Ovary (tissue), 9 donors: ENCODE data around the gene ISG20. TPM values are rescaled to one million over a fixed set of nuclear protein-coding genes. Genes with fewer than 3 reads are reported as not detected.
A peak's percentile ranks its signal among the peaks of the same experiment; 100 is the strongest.

Experiments used
- DNase-seq, 5 donors: peaks; one replicate each; pipeline ENCODE4 v3.0.0-alpha.2; 2019 to 2020
- H3K27ac ChIP-seq, 2 donors: fragments of 200-600 bp; one replicate each; pipeline versions ENCODE4 v1.5.1 to v1.8.0; 2019 to 2022
- H3K27me3 ChIP-seq: fragments of 200-600 bp; one replicate; pipeline ENCODE4 v1.8.0; 2022
- H3K36me3 ChIP-seq: fragments of 200-600 bp; sonication (generic); one replicate; pipeline ENCODE4 v1.5.1; 2019
- H3K4me1 ChIP-seq: one replicate; pipeline ENCODE4 v1.8.1; 2013; ENCODE audit warnings: mild to moderate bottlenecking, moderate library complexity; ENCODE audit not compliant: insufficient read depth
- H3K4me3 ChIP-seq: fragments of 200-600 bp; sonication (generic); one replicate; pipeline ENCODE4 v1.5.1; 2017
- H3K9me3 ChIP-seq, 2 donors: fragments of 200-600 bp in 1 of 2; sonication (generic) in 1 of 2; one replicate each; pipeline versions ENCODE4 v1.5.1 to v1.8.1; 2013 to 2019; ENCODE audit warnings: mild to moderate bottlenecking in 1 of 2, moderate library complexity in 1 of 2
- EP300 ChIP-seq: sonication (generic); formaldehyde crosslinking; IDR thresholded peaks from one replicate; pipeline ENCODE4 v1.6.1; 2017; ENCODE audit warnings: antibody characterized with exemption
- POLR2A ChIP-seq: fragments of 450-650 bp; IDR thresholded peaks from one replicate; pipeline ENCODE4 v1.6.1; 2017; ENCODE audit warnings: antibody characterized with exemption, mild to moderate bottlenecking, moderate library complexity
- WGBS, 3 donors: extraction: QIAGEN DNeasy Blood & Tissue Kit in 1 of 3; methylation state at CpG; one replicate each; pipeline versions ENCODE4 v1.1.5 to v1.1.7; 2013 to 2017; 5-methylcytosine and 5-hydroxymethylcytosine counted together
- intact Hi-C, 4 donors: fragments of 100-400 bp; cut with DNase I; formaldehyde crosslinking; loops; one replicate each; pipeline versions ENCODE4 v1.11.0 to v1.15.1; 2022 to 2023
- polyA plus RNA-seq, 2 donors: library from polyadenylated mRNA; stranded (reverse); fragments of 200-250 nt in 1 of 2; fragments of 350-450 nt in 1 of 2; fragmentation: Illumina TruSeq in 1 of 2; extraction: RNeasy Lipid Tissue Mini Kit (QIAGEN cat#74804) in 1 of 2; gene quantifications; one replicate each; pipeline ENCODE4 v1.2.3, GENCODE V29; 2013 to 2014
- total RNA-seq, 7 donors: library from RNA; depleted of rRNA in 2 of 7; stranded (reverse); fragments of >200 nt in 2 of 7; fragmentation: NEBNext Ultra II Directional in 3 of 7; extraction: Animal tissue kit (Norgen Biotek cat#: 25700) in 3 of 7; gene quantifications; one replicate each; pipeline versions ENCODE4 v1.1.0 to v1.2.4, GENCODE V29; 2016 to 2023
- TF ChIP-seq, protein P1 (sequence below), 3 donors: fragments of 450-650 bp in 2 of 3; fragments of 200-600 bp in 1 of 3; IDR thresholded peaks; one replicate each; pipeline versions ENCODE4 v1.5.1 to v1.8.0; 2016 to 2022; ENCODE audit warnings: antibody characterized with exemption in 3 of 3, mild to moderate bottlenecking in 1 of 3
- donor health status: DM: no; HTN: no; CAD: no; lungs with moderate emphysema.
- donor health status: DM: no; HTN: no; CAD: no.
- donor health status: Bipolar disorder and iron deficiency.
- donor health status: DM: yes; HTN: yes; CAD: no.
- donor health status: DM: no; HTN: no; CAD: no.
- donor health status: DM: yes; HTN: yes; CAD: no.

The ISG20 gene
- total and polyA plus RNA-seq, 9 donors: 0.88 to 58.6 (median 14.5) TPM

GRCh38 chr15:88657326-88658069, 18.7 kb downstream of the ISG20 start:
- WGBS, 3 donors: 21 to 30% (median 27%) methylated on average over 13 of the region's 13 CpGs
- intact Hi-C loops: loop anchor here (5.0 to 10.0 kb wide), 3 partner anchors 175 to 180 kb away; no protein-coding TSS in a partner anchor
- TF ChIP-seq, protein P1, sequence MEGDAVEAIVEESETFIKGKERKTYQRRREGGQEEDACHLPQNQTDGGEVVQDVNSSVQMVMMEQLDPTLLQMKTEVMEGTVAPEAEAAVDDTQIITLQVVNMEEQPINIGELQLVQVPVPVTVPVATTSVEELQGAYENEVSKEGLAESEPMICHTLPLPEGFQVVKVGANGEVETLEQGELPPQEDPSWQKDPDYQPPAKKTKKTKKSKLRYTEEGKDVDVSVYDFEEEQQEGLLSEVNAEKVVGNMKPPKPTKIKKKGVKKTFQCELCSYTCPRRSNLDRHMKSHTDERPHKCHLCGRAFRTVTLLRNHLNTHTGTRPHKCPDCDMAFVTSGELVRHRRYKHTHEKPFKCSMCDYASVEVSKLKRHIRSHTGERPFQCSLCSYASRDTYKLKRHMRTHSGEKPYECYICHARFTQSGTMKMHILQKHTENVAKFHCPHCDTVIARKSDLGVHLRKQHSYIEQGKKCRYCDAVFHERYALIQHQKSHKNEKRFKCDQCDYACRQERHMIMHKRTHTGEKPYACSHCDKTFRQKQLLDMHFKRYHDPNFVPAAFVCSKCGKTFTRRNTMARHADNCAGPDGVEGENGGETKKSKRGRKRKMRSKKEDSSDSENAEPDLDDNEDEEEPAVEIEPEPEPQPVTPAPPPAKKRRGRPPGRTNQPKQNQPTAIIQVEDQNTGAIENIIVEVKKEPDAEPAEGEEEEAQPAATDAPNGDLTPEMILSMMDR (IDR thresholded peaks at IDR 0.05): peak; percentile 30 to 72 (median 57)
- TF ChIP-seq EP300: no peak
- no peaks in the 10 kb centered on the region for H3K36me3 ChIP-seq
- H3K4me3 ChIP-seq: no peak overlapping the region
- H3K4me1 ChIP-seq: no peaks in the 10 kb centered on the region
- H3K27me3 ChIP-seq: no peaks in the 10 kb centered on the region
- peak in 4 of 5 donors; percentile 49 to 70 (median 54) for DNase-seq
- no peak overlapping the region for H3K27ac ChIP-seq
- no peaks in the 10 kb centered on the region for H3K9me3 ChIP-seq

DNA sequence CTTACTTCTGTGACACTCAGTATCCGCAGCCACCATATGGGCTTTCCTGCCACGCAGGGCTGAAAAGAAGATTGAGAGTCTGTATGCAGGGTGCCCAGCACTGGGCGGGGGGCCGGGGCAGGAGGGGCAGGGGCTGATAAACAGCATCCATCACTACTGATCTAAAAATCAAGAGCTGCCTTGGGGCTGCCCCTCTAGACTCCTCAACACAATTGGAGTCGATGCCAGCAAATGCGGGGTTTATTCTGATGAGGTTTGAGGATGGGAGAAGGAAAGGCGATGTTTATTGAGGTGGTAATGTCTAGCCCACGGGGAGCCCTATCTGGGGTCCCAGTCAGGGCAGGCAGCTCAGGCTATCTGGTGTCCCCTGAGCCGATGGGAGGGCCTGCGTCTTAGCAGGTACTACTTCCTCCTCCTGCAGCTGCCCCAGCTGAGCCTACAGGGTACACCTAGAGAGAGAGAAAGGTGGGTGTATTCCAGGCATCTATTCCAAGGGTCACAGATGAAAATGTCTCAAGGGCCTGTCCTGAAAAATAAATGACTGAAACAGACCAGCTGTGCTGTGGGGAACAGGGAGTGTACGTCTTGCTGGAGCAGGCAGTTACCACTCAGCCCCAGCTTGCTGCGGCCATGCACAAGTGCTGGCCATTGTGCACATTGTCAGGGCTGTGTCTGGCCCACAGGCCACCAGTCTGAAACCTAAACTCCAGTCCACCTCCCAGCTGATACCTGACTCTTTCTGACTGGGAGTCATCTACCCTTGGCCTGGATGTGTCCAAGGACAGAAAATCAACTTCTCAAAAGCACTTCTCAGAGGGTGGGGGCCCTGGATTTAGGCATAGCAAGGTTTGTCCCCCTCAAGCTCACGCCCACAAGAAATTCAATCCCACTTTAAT, 19.5 kb downstream of the ISG20 start:
- Histone ChIP-seq H3K4me3 (no peak overlapping the region), H3K36me3 (no peaks in the 10 kb centered on the region), H3K27ac (no peak overlapping the region), H3K9me3 (no peaks in the 10 kb centered on the region), H3K4me1 (no peaks in the 10 kb centered on the region), H3K27me3 (no peaks in the 10 kb centered on the region)
- intact Hi-C loops: loop anchor here (5.0 to 10.0 kb wide), 3 partner anchors 174 to 179 kb away; no protein-coding TSS in a partner anchor
- no peak for DNase-seq
- TF ChIP-seq, protein P1 (IDR thresholded peaks at IDR 0.05): no peak
- WGBS, 3 donors: 79 to 84% (median 82%) methylated on average over 13 of the region's 13 CpGs

- H3K4me1 ChIP-seq: no peaks in the 10 kb centered on the region
- H3K36me3 ChIP-seq: no peaks in the 10 kb centered on the region
- H3K27me3 ChIP-seq: no peaks in the 10 kb centered on the region
- intact Hi-C loops: loop anchor here (5.0 to 10.0 kb wide), 3 partner anchors 173 to 178 kb away; no protein-coding TSS in a partner anchor
- TF ChIP-seq, protein P1 (IDR thresholded peaks at IDR 0.05): no peak
- no peak for TF ChIP-seq EP300
- no peak for TF ChIP-seq POLR2A
- WGBS, 3 donors: 81 to 82% (median 81%) methylated on average over 18 of the region's 18 CpGs
- H3K27ac ChIP-seq: no peak overlapping the region
- H3K9me3 ChIP-seq: no peaks in the 10 kb centered on the region
- no peak for DNase-seq
- H3K4me3 ChIP-seq: no peak overlapping the region
Observed at GRCh38 chr15:88658972-88659931, 20.4 kb downstream of the ISG20 start.
